Left ventricle myocardium inferior (tissue), 1 donor: Measurements from ENCODE around the gene KATNIP. TPM values are rescaled to one million over a fixed set of nuclear protein-coding genes. Genes with fewer than 3 reads are reported as not detected.

Source experiments
- DNase-seq: peaks from one replicate; pipeline ENCODE4 v3.0.0-alpha.2; 2020
- H3K27ac ChIP-seq: fragments of 200-600 bp; replicated peaks from 2 replicates; pipeline ENCODE4 v1.8.0; 2021
- H3K27me3 ChIP-seq: fragments of 200-600 bp; 2 replicates; pipeline ENCODE4 v1.8.0; 2021; ENCODE audit warnings: low read depth
- H3K36me3 ChIP-seq: fragments of 200-600 bp; 2 replicates; pipeline ENCODE4 v1.8.0; 2021
- H3K4me1 ChIP-seq: fragments of 200-600 bp; 2 replicates; pipeline ENCODE4 v1.8.0; 2021
- H3K4me3 ChIP-seq: fragments of 200-600 bp; 2 replicates; pipeline ENCODE4 v1.8.0; 2021; ENCODE audit warnings: mild to moderate bottlenecking, moderate library complexity
- H3K9me3 ChIP-seq: fragments of 200-600 bp; replicated peaks from 2 replicates; pipeline ENCODE4 v1.8.0; 2021
- CTCF ChIP-seq: fragments of 200-600 bp; IDR thresholded peaks from 2 replicates; pipeline ENCODE4 v1.8.0; 2021; ENCODE audit warnings: antibody characterized with exemption, mild to moderate bottlenecking, borderline replicate concordance
- intact Hi-C: fragments of 100-400 bp; cut with micrococcal nuclease; formaldehyde crosslinking; loops from one replicate; pipeline ENCODE4 v1.11.0; 2022
- total RNA-seq: library from RNA; stranded (reverse); fragmentation: NEBNext Ultra II Directional; extraction: Animal tissue kit (Norgen Biotek cat#: 25700); gene quantifications from one replicate; pipeline ENCODE4 v1.2.1, GENCODE V29; 2021
- donor health status: DM: no; HTN: yes; CAD: no; lungs with severe emphysema.

KATNIP gene
- total RNA-seq, 1 donor from 2014 or later: 12.0 TPM

GRCh38 chr16:27583634-27584033 is 33.7 kb downstream of the KATNIP start:
- TF ChIP-seq CTCF: no peak

GRCh38 chr16:27585200-27585599 is 35.3 kb downstream of the KATNIP start:
- DNase-seq: no peak
- Histone ChIP-seq H3K27me3 (no peaks in the 10 kb centered on the region), H3K27ac (no peak overlapping the region), H3K4me1 (no peaks in the 10 kb centered on the region), H3K36me3 (peaks cover 35% of the 10 kb centered on the region), H3K9me3 (peaks cover 12% of the 10 kb centered on the region), H3K4me3 (no peak overlapping the region)
- TF ChIP-seq CTCF: no peak
- intact Hi-C loops: no loop called here

More at GRCh38 chr16:27583634-27584033, 33.7 kb downstream of the KATNIP start:
- H3K9me3 ChIP-seq: no peaks in the 10 kb centered on the region
- no peak for DNase-seq
- H3K4me3 ChIP-seq: no peak overlapping the region
- no peaks in the 10 kb centered on the region for H3K27me3 ChIP-seq
- intact Hi-C loops: no loop called here
- no peak overlapping the region for H3K27ac ChIP-seq
- peaks cover 29% of the 10 kb centered on the region for H3K36me3 ChIP-seq
- H3K4me1 ChIP-seq: no peaks in the 10 kb centered on the region

- no peaks in the 10 kb centered on the region for H3K4me1 ChIP-seq
- intact Hi-C loops: no loop called here
- TF ChIP-seq CTCF: no peak
- no peak for DNase-seq
- H3K27ac ChIP-seq: no peak overlapping the region
- peaks cover 39% of the 10 kb centered on the region for H3K36me3 ChIP-seq
- H3K27me3 ChIP-seq: no peaks in the 10 kb centered on the region
- H3K9me3 ChIP-seq: peaks cover 12% of the 10 kb centered on the region
- no peak overlapping the region for H3K4me3 ChIP-seq
Observed at GRCh38 chr16:27586711-27587110, 36.8 kb downstream of the KATNIP start.

- Histone ChIP-seq H3K4me1 (no peaks in the 10 kb centered on the region), H3K36me3 (peaks cover 30% of the 10 kb centered on the region), H3K4me3 (no peak overlapping the region), H3K27ac (no peak overlapping the region), H3K9me3 (peaks cover 12% of the 10 kb centered on the region), H3K27me3 (no peaks in the 10 kb centered on the region)
- DNase-seq: no peak
- intact Hi-C loops: no loop called here
- no peak for TF ChIP-seq CTCF
Observed at GRCh38 chr16:27588057-27588456, 38.1 kb downstream of the KATNIP start.

- Histone ChIP-seq H3K9me3 (peaks cover 12% of the 10 kb centered on the region), H3K36me3 (peaks cover 18% of the 10 kb centered on the region), H3K4me1 (no peaks in the 10 kb centered on the region), H3K27ac (no peak overlapping the region), H3K4me3 (no peak overlapping the region), H3K27me3 (no peaks in the 10 kb centered on the region)
- DNase-seq: no peak
- no peak for TF ChIP-seq CTCF
- intact Hi-C loops: no loop called here
Observed at GRCh38 chr16:27591837-27592236, 41.9 kb downstream of the KATNIP start.

GRCh38 chr16:27595475-27595874 is 45.5 kb downstream of the KATNIP start:
- Histone ChIP-seq H3K36me3 (peaks cover 5% of the 10 kb centered on the region), H3K27me3 (no peaks in the 10 kb centered on the region), H3K4me3 (no peak overlapping the region), H3K9me3 (no peaks in the 10 kb centered on the region), H3K4me1 (peaks cover 4% of the 10 kb centered on the region), H3K27ac (no peak overlapping the region)
- DNase-seq: no peak
- intact Hi-C loops: no loop called here
- TF ChIP-seq CTCF: no peak
